CD14-positive monocyte (primary cell): ENCODE measurements around the gene MDH1. TPM values are rescaled to one million over a fixed set of nuclear protein-coding genes. Genes with fewer than 3 reads are reported as not detected.

ENCODE experiments used
- DNase-seq, 3 donors: peaks; one replicate each; pipeline ENCODE4 v3.0.0-alpha.2; 2011 to 2022
- H2AFZ ChIP-seq: 2 replicates; pipeline ENCODE4 v1.6.0; 2012; ENCODE audit warnings: mild to moderate bottlenecking, low read depth, low read length, inconsistent platforms; ENCODE audit not compliant: insufficient read depth, poor library complexity, severe bottlenecking
- H3K27ac ChIP-seq, 2 donors: 1 replicate in 1 of 2; 2 replicates in 1 of 2; pipeline ENCODE4 v1.5.1; 2012 to 2013; ENCODE audit warnings: low read length in 2 of 2, control low read depth in 1 of 2, inconsistent platforms in 1 of 2, low read depth in 1 of 2, mild to moderate bottlenecking in 1 of 2
- H3K27me3 ChIP-seq, 2 donors: one replicate each; pipeline versions ENCODE4 v1.6.0 to v1.6.1; 2011 to 2013; ENCODE audit warnings: low read length in 2 of 2; ENCODE audit not compliant: control insufficient read depth in 2 of 2, insufficient read depth in 2 of 2
- H3K36me3 ChIP-seq, 2 donors: replicated peaks in 1 of 2; 1 replicate in 1 of 2; 2 replicates in 1 of 2; pipeline versions ENCODE4 v1.5.1 to v1.6.1; 2012 to 2013; ENCODE audit warnings: low read length in 2 of 2, control low read depth in 1 of 2, inconsistent platforms in 1 of 2, mild to moderate bottlenecking in 1 of 2; ENCODE audit not compliant: insufficient read depth in 2 of 2, control insufficient read depth in 1 of 2
- H3K4me1 ChIP-seq, 2 donors: 1 replicate in 1 of 2; 2 replicates in 1 of 2; pipeline versions ENCODE4 v1.5.1 to v1.6.1; 2012 to 2013; ENCODE audit warnings: low read length in 2 of 2, control low read depth in 1 of 2, inconsistent platforms in 1 of 2, mild to moderate bottlenecking in 1 of 2, moderate library complexity in 1 of 2; ENCODE audit not compliant: insufficient read depth in 2 of 2, control insufficient read depth in 1 of 2
- H3K4me2 ChIP-seq: replicated peaks from 2 replicates; pipeline ENCODE3; 2012; ENCODE audit warnings: low read length, moderate library complexity, mild to moderate bottlenecking; ENCODE audit not compliant: poor library complexity, severe bottlenecking; ENCODE audit errors: extremely low read depth
- H3K4me3 ChIP-seq, 3 experiments: fragments of 200-600 bp in 1 of 3; sonication (generic) in 1 of 3; replicated peaks in 1 of 3; 1 replicate in 2 of 3; 2 replicates in 1 of 3; pipeline ENCODE4 v1.5.1; 2011 to 2013; ENCODE audit warnings: low read length in 3 of 3, mild to moderate bottlenecking in 3 of 3, control low read depth in 2 of 3, low read depth in 2 of 3, inconsistent platforms in 1 of 3, moderate library complexity in 1 of 3
- H3K79me2 ChIP-seq: 2 replicates; pipeline ENCODE4 v1.6.0; 2012; ENCODE audit warnings: mild to moderate bottlenecking, control low read depth, inconsistent platforms, low read length, moderate library complexity; ENCODE audit not compliant: insufficient read depth
- H3K9ac ChIP-seq: 2 replicates; pipeline ENCODE4 v1.6.0; 2017; ENCODE audit warnings: low read length, mild to moderate bottlenecking; ENCODE audit not compliant: insufficient read depth, poor library complexity, severe bottlenecking
- H3K9me3 ChIP-seq, 2 donors: replicated peaks in 1 of 2; 1 replicate in 1 of 2; 2 replicates in 1 of 2; pipeline versions ENCODE4 v1.5.1 to v1.6.1; 2012 to 2013; ENCODE audit warnings: low read length in 2 of 2, control low read depth in 1 of 2; ENCODE audit not compliant: control insufficient read depth in 1 of 2, insufficient read depth in 1 of 2
- H4K20me1 ChIP-seq: 2 replicates; pipeline ENCODE4 v1.6.0; 2012; ENCODE audit warnings: mild to moderate bottlenecking, low read length, control low read depth, moderate library complexity; ENCODE audit not compliant: insufficient read depth
- H3K27ac Mint-ChIP-seq, 7 donors: one replicate each; pipeline ENCODE4 v1.8.0; 2020; ENCODE audit warnings: mild to moderate bottlenecking in 7 of 7, mixed read lengths in 7 of 7, moderate library complexity in 6 of 7, inconsistent platforms in 2 of 7
- H3K27me3 Mint-ChIP-seq, 3 donors: one replicate each; pipeline ENCODE4 v1.8.0; 2021 to 2022; ENCODE audit warnings: low read depth in 3 of 3, mild to moderate bottlenecking in 3 of 3, mixed read lengths in 3 of 3, moderate library complexity in 3 of 3, inconsistent platforms in 1 of 3
- H3K36me3 Mint-ChIP-seq, 2 donors: one replicate each; pipeline ENCODE4 v1.8.0; 2020; ENCODE audit warnings: mixed read lengths in 2 of 2, inconsistent platforms in 1 of 2, mild to moderate bottlenecking in 1 of 2
- H3K4me1 Mint-ChIP-seq: one replicate; pipeline ENCODE4 v1.8.0; 2020; ENCODE audit warnings: mild to moderate bottlenecking, mixed read lengths
- H3K4me3 Mint-ChIP-seq, 2 donors: one replicate each; pipeline ENCODE4 v1.8.0; 2020; ENCODE audit warnings: mild to moderate bottlenecking in 2 of 2, mixed read lengths in 2 of 2, moderate library complexity in 1 of 2
- H3K9me3 Mint-ChIP-seq, 7 donors: one replicate each; pipeline ENCODE4 v1.8.0; 2020 to 2022; ENCODE audit warnings: mixed read lengths in 7 of 7, mild to moderate bottlenecking in 6 of 7, moderate library complexity in 6 of 7, inconsistent platforms in 2 of 7
- WGBS: methylation state at CpG from one replicate; pipeline ENCODE4 v1.1.5; 2013; ENCODE audit warnings: missing lambda C conversion rate; ENCODE audit not compliant: insufficient coverage; 5-methylcytosine and 5-hydroxymethylcytosine counted together
- intact Hi-C, 2 donors: fragments of 100-400 bp; cut with micrococcal nuclease; formaldehyde crosslinking; loops; one replicate each; pipeline versions ENCODE4 v1.15.0 to v1.15.1; 2023
- polyA plus RNA-seq, 3 donors: library from polyadenylated mRNA; depleted of rRNA in 1 of 3; unstranded in 2 of 3; stranded (reverse) in 1 of 3; fragments of 300-500 nt in 2 of 3; fragments of >200 nt in 1 of 3; fragmentation: Illumina TruSeq in 2 of 3; gene quantifications; 1 replicate in 2 of 3; 2 replicates in 1 of 3; pipeline ENCODE4 v1.2.3, GENCODE V29; 2012 to 2021
- TF ChIP-seq, protein P1 (sequence below): fragments of 200-600 bp; IDR thresholded peaks from one replicate; pipeline ENCODE4 v1.8.0; 2022; ENCODE audit warnings: antibody characterized with exemption, mild to moderate bottlenecking

MDH1 gene
- polyA plus RNA-seq, 3 donors, result 63.2 to 218 (median 197) TPM

DNA sequence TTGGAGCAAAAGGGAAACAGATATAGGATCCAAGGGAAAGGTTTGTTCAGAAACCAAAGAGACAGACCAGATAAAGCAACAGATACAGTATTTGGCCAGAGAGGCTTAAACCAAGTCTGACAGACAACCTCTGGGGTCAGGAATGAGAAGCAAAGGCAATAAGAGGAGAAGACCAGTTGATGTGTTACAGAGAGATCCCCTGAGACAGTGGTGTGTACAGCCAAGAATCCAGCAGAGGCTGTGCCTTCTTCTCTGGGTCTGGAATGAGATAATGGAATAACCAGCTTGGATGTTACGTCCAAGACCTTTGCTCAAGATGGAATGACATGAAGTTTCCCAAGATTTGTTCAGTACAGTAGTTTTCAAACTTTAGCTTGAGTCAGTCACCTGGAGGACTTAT, 61.1 kb downstream of the MDH1 start:
- intact Hi-C loops, result no loop called here
- H3K4me2 ChIP-seq, result no peak overlapping the region
- no peaks in the 10 kb centered on the region for H3K4me1 ChIP-seq
- 86% methylated on average over 1 of the region's 1 CpG for WGBS
- H3K36me3 ChIP-seq, result no peaks in the 10 kb centered on the region
- no peak for DNase-seq
- no peaks in the 10 kb centered on the region for H3K9me3 ChIP-seq
- H3K79me2 ChIP-seq, result no peaks in the 10 kb centered on the region
- H3K9ac ChIP-seq, result no peak overlapping the region
- H3K4me1 Mint-ChIP-seq, result no peaks in the 10 kb centered on the region
- peaks cover 3 to 11% (median 8%) of the 10 kb centered on the region in 7 donors for H3K9me3 Mint-ChIP-seq
- no peak overlapping the region for H3K27ac Mint-ChIP-seq
- H3K27me3 Mint-ChIP-seq, result peaks cover 0 to 2% (median 1%) of the 10 kb centered on the region in 3 donors
- no peak overlapping the region for H3K4me3 Mint-ChIP-seq
- no peaks in the 10 kb centered on the region for H3K36me3 Mint-ChIP-seq
- no peaks in the 10 kb centered on the region for H3K27me3 ChIP-seq
- H2AFZ ChIP-seq, result no peak overlapping the region
- TF ChIP-seq, protein P1, sequence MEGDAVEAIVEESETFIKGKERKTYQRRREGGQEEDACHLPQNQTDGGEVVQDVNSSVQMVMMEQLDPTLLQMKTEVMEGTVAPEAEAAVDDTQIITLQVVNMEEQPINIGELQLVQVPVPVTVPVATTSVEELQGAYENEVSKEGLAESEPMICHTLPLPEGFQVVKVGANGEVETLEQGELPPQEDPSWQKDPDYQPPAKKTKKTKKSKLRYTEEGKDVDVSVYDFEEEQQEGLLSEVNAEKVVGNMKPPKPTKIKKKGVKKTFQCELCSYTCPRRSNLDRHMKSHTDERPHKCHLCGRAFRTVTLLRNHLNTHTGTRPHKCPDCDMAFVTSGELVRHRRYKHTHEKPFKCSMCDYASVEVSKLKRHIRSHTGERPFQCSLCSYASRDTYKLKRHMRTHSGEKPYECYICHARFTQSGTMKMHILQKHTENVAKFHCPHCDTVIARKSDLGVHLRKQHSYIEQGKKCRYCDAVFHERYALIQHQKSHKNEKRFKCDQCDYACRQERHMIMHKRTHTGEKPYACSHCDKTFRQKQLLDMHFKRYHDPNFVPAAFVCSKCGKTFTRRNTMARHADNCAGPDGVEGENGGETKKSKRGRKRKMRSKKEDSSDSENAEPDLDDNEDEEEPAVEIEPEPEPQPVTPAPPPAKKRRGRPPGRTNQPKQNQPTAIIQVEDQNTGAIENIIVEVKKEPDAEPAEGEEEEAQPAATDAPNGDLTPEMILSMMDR, result no peak
- H4K20me1 ChIP-seq, result no peaks in the 10 kb centered on the region
- no peak overlapping the region for H3K27ac ChIP-seq
- no peak overlapping the region for H3K4me3 ChIP-seq

DNA sequence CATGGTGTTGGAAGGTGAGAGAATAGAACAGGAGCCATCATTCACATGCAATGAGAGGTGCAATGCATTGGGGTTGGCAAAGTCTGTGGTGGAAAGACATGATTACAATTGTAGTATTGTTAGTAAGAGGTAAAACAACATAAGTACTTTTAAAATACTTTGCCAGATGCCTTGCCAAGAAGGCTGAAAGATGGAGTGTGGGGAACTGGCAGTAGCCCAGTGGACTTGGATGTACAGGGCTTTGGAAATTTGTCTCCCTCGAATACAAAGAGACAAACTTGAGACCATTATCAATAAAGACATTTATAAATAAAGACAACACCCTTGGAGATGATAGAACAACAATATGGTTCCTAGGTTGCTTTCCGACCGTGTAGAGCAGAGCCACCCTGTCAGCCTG, 62.0 kb downstream of the MDH1 start:
- Histone ChIP-seq H3K27ac (no peak overlapping the region), H4K20me1 (no peaks in the 10 kb centered on the region), H3K79me2 (no peaks in the 10 kb centered on the region), H3K9me3 (no peaks in the 10 kb centered on the region), H3K4me2 (no peak overlapping the region), H3K36me3 (no peaks in the 10 kb centered on the region), H3K4me3 (no peak overlapping the region), H2AFZ (no peak overlapping the region), H3K27me3 (no peaks in the 10 kb centered on the region), H3K4me1 (no peaks in the 10 kb centered on the region), H3K9ac (no peak overlapping the region)
- no peak overlapping the region for H3K4me3 Mint-ChIP-seq
- DNase-seq, result no peak
- H3K36me3 Mint-ChIP-seq, result no peaks in the 10 kb centered on the region
- intact Hi-C loops, result no loop called here
- H3K9me3 Mint-ChIP-seq, result peaks cover 2 to 12% (median 7%) of the 10 kb centered on the region in 7 donors
- no CpG with 5 or more reads among the region's 3 CpGs for WGBS
- TF ChIP-seq, protein P1, result no peak
- no peaks in the 10 kb centered on the region for H3K4me1 Mint-ChIP-seq
- H3K27me3 Mint-ChIP-seq, result peaks cover 0 to 2% (median 1%) of the 10 kb centered on the region in 3 donors
- H3K27ac Mint-ChIP-seq, result no peak overlapping the region
